GM12891 (cell line): ENCODE measurements around the gene ATXN1.

Experiments used
- PAX5 ChIP-seq: IDR thresholded peaks from 2 replicates; pipeline ENCODE4 v1.6.1; 2011; ENCODE audit warnings: low read length, moderate library complexity, mild to moderate bottlenecking; ENCODE audit not compliant: insufficient read depth, severe bottlenecking
- POLR2A ChIP-seq: IDR thresholded peaks from 2 replicates; pipeline ENCODE4 v1.6.1; 2011; ENCODE audit warnings: low read depth, low read length, control low read depth
- POLR2AphosphoS5 ChIP-seq: IDR thresholded peaks from 2 replicates; pipeline ENCODE4 v1.6.1; 2011; ENCODE audit warnings: low read depth, low read length, control low read depth
- SPI1 ChIP-seq: IDR thresholded peaks from 2 replicates; pipeline ENCODE4 v1.6.1; 2011; ENCODE audit warnings: low read depth, low read length, control low read depth
- TAF1 ChIP-seq: IDR thresholded peaks from 2 replicates; pipeline ENCODE4 v1.6.1; 2011; ENCODE audit warnings: low read depth, low read length, control low read depth

GRCh38 chr6:16319813-16320532 is 441.3 kb downstream of the ATXN1 start:
- TF ChIP-seq SPI1 (peak; percentile 64), POLR2A (no peak), POLR2AphosphoS5 (no peak), TAF1 (no peak), PAX5 (no peak)
